ENCODE data around the gene TTBK1. TPM values are rescaled to one million over a fixed set of nuclear protein-coding genes. Genes with fewer than 3 reads are reported as not detected.
A peak's percentile ranks its signal among the peaks of the same experiment; 100 is the strongest.

Gene TTBK1
- total and polyA plus RNA-seq, 4 experiments from 2014 or later: 0.06 TPM; not detected in 3

GRCh38 chr6:43231053-43231452 lies 12.2 kb upstream of the TTBK1 start:
- POLR2A ChIA-PET (ENCODE audit: partially characterized antibody): interaction anchor here (3.1 kb wide), 1 partner anchor 11 kb away, joined by 15 read pairs; no protein-coding TSS in a partner anchor
- CTCF ChIA-PET (ENCODE audit: partially characterized antibody): interaction anchor here (2.0 to 3.0 kb wide), 2 partner anchors 16 to 21 kb away, joined by 6 to 30 read pairs; no protein-coding TSS in a partner anchor
- peaks cover 0 to 5% of the 10 kb centered on the region in 2 donors for H3K36me3 Mint-ChIP-seq
- H3K4me1 Mint-ChIP-seq: peaks cover 17 to 34% (median 22%) of the 10 kb centered on the region in 4 donors
- no peaks in the 10 kb centered on the region for H3K9me3 Mint-ChIP-seq
- intact Hi-C loops (cut with micrococcal nuclease): no loop called here
- peak overlapping the region in 2 of 7 donors; percentile 26 to 82 for H3K27ac Mint-ChIP-seq
- Histone ChIP-seq H3K27ac (ENCODE audit: low read depth, low read length) (no peak overlapping the region), H3K4me3 (ENCODE audit: low read length in 2 of 2) (no peak overlapping the region), H3K4me1 (ENCODE audit: insufficient read depth, low read length) (peaks cover 30% of the 10 kb centered on the region), H3K9me3 (ENCODE audit: control insufficient read depth in 1 of 2, low read length in 2 of 2) (no peaks in the 10 kb centered on the region), H3K36me3 (ENCODE audit: insufficient read depth, low read length) (no peaks in the 10 kb centered on the region), H3K27me3 (ENCODE audit: insufficient read depth, low read length) (no peaks in the 10 kb centered on the region)
- no peak for DNase-seq
- peaks cover 3 to 4% of the 10 kb centered on the region in 2 donors for H3K27me3 Mint-ChIP-seq
- H3K4me3 Mint-ChIP-seq: peak overlapping the region in 6 of 8 donors; percentile 8 to 44 (median 12)

DNA sequence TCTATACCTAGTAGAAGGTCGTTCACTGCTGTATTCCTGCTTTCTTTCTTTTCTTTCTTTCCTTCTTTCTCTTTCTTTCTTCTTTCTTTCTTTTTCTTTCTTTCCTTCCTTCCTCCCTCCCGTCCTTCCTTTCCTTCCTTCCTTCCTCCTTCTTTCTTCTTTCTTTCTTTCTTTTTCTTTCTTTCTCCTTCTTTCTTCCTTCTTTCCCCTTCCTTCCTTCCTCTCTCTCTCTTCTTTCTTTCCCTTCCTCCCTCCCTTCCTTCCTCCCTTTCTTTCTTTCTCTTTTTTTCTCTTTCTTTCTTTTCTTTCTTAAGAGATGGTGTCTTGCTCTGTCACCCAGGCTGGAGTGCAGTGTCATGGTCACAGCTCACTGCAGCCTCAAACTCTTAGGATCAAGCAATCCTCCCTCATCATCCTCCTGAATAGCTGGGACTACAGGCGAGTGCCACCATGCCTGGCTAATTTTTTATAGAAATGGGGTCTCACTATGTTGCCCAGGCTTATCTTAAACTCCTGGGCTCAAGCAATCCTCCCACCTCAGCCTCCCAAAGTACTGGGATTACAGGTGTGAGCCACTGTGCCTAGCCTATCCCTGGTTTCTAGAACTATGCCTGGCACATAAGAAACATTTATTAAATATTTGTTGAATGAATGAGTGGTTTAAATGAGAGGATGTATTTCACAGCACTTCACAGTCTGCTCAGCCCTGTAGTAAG lies 11.4 kb upstream of the TTBK1 start:
- POLR2A ChIA-PET (ENCODE audit: partially characterized antibody): interaction anchor here (1.0 kb wide), 1 partner anchor 152 kb away, joined by 3 read pairs; no protein-coding TSS in a partner anchor
- Mint-ChIP-seq H3K27me3 (peaks cover 4 to 6% of the 10 kb centered on the region in 2 donors), H3K36me3 (peaks cover 0 to 5% of the 10 kb centered on the region in 2 donors), H3K4me3 (peak overlapping the region in 4 of 8 donors; percentile 10 to 44 (median 26)), H3K9me3 (no peaks in the 10 kb centered on the region), H3K27ac (peak overlapping the region in 4 of 7 donors; percentile 38 to 82 (median 78)), H3K4me1 (peaks cover 13 to 26% (median 20%) of the 10 kb centered on the region in 4 donors)
- Histone ChIP-seq H3K27ac (ENCODE audit: low read depth, low read length) (no peak overlapping the region), H3K27me3 (ENCODE audit: insufficient read depth, low read length) (no peaks in the 10 kb centered on the region), H3K4me3 (ENCODE audit: low read length in 2 of 2) (no peak overlapping the region), H3K4me1 (ENCODE audit: insufficient read depth, low read length) (peaks cover 24% of the 10 kb centered on the region), H3K36me3 (ENCODE audit: insufficient read depth, low read length) (no peaks in the 10 kb centered on the region), H3K9me3 (ENCODE audit: control insufficient read depth in 1 of 2, low read length in 2 of 2) (no peaks in the 10 kb centered on the region)
- no peak for DNase-seq
- intact Hi-C loops (cut with micrococcal nuclease): no loop called here
- CTCF ChIA-PET (ENCODE audit: partially characterized antibody): no interaction called here

DNA sequence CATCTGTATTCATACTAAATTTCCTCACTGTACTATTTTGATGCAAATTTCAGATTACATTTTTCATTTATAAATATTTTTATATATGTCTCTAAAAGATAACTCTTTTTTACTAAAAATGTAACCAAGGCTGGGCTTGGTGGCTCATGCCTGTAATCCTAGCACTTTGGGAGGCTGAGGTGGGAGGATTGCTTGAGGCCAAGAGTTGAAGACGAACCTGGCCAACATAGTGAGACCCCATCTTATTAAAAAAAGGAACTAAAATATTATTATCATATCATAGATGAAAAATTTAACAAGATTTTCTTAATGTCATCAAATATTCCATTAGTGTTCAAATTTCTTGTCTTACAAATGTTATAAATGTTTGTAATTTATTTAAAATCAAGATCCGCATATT lies 7.4 kb upstream of the TTBK1 start:
- Mint-ChIP-seq H3K27me3 (peaks cover 11 to 24% of the 10 kb centered on the region in 2 donors), H3K27ac (no peak overlapping the region), H3K36me3 (peaks cover 0 to 12% of the 10 kb centered on the region in 2 donors), H3K4me3 (no peak overlapping the region), H3K4me1 (peaks cover 0 to 4% (median 3%) of the 10 kb centered on the region in 4 donors), H3K9me3 (peaks cover 0 to 9% (median 5%) of the 10 kb centered on the region in 8 donors)
- DNase-seq: no peak
- Histone ChIP-seq H3K9me3 (ENCODE audit: control insufficient read depth in 1 of 2, low read length in 2 of 2) (no peaks in the 10 kb centered on the region), H3K27ac (ENCODE audit: low read depth, low read length) (no peak overlapping the region), H3K4me1 (ENCODE audit: insufficient read depth, low read length) (no peaks in the 10 kb centered on the region), H3K36me3 (ENCODE audit: insufficient read depth, low read length) (no peaks in the 10 kb centered on the region), H3K4me3 (ENCODE audit: low read length in 2 of 2) (no peak overlapping the region), H3K27me3 (ENCODE audit: insufficient read depth, low read length) (no peaks in the 10 kb centered on the region)
- CTCF ChIA-PET (ENCODE audit: partially characterized antibody): no interaction called here
- intact Hi-C loops (cut with micrococcal nuclease): no loop called here
- POLR2A ChIA-PET (ENCODE audit: partially characterized antibody): no interaction called here

- intact Hi-C loops (cut with micrococcal nuclease): no loop called here
- Histone ChIP-seq H3K4me1 (ENCODE audit: insufficient read depth, low read length) (no peaks in the 10 kb centered on the region), H3K36me3 (ENCODE audit: insufficient read depth, low read length) (no peaks in the 10 kb centered on the region), H3K27me3 (ENCODE audit: insufficient read depth, low read length) (peaks cover 21% of the 10 kb centered on the region), H3K4me3 (ENCODE audit: low read length in 2 of 2) (no peak overlapping the region), H3K9me3 (ENCODE audit: control insufficient read depth in 1 of 2, low read length in 2 of 2) (no peaks in the 10 kb centered on the region), H3K27ac (ENCODE audit: low read depth, low read length) (no peak overlapping the region)
- DNase-seq: no peak
- no peaks in the 10 kb centered on the region for H3K4me1 Mint-ChIP-seq
- peaks cover 21 to 34% of the 10 kb centered on the region in 2 donors for H3K27me3 Mint-ChIP-seq
- peaks cover 0 to 9% (median 5%) of the 10 kb centered on the region in 8 donors for H3K9me3 Mint-ChIP-seq
- POLR2A ChIA-PET (ENCODE audit: partially characterized antibody): no interaction called here
- H3K4me3 Mint-ChIP-seq: no peak overlapping the region
- H3K27ac Mint-ChIP-seq: no peak overlapping the region
- peaks cover 0 to 12% of the 10 kb centered on the region in 2 donors for H3K36me3 Mint-ChIP-seq
- CTCF ChIA-PET (ENCODE audit: partially characterized antibody): interaction anchor here (1.9 kb wide), 1 partner anchor 10 kb away, joined by 17 read pairs; the partner anchor contains the start of gene DNPH1
These were observed 4.2 kb upstream of the TTBK1 start for GRCh38 chr6:43239054-43239453.

GRCh38 chr6:43240950-43241349 lies 2.3 kb upstream of the TTBK1 start:
- Mint-ChIP-seq H3K9me3 (peaks cover 0 to 9% (median 5%) of the 10 kb centered on the region in 8 donors), H3K36me3 (peaks cover 0 to 12% of the 10 kb centered on the region in 2 donors), H3K27ac (no peak overlapping the region), H3K4me3 (no peak overlapping the region), H3K4me1 (peaks cover 0 to 1% (median 0%) of the 10 kb centered on the region in 4 donors), H3K27me3 (peaks cover 21 to 34% of the 10 kb centered on the region in 2 donors)
- Histone ChIP-seq H3K27ac (ENCODE audit: low read depth, low read length) (no peak overlapping the region), H3K36me3 (ENCODE audit: insufficient read depth, low read length) (no peaks in the 10 kb centered on the region), H3K4me1 (ENCODE audit: insufficient read depth, low read length) (no peaks in the 10 kb centered on the region), H3K27me3 (ENCODE audit: insufficient read depth, low read length) (peaks cover 32% of the 10 kb centered on the region), H3K4me3 (ENCODE audit: low read length in 2 of 2) (no peak overlapping the region), H3K9me3 (ENCODE audit: control insufficient read depth in 1 of 2, low read length in 2 of 2) (no peaks in the 10 kb centered on the region)
- no peak for DNase-seq
- CTCF ChIA-PET (ENCODE audit: partially characterized antibody): interaction anchor here (2.0 kb wide), 1 partner anchor 11 kb away, joined by 8 read pairs; the partner anchor contains the start of gene DNPH1
- intact Hi-C loops (cut with micrococcal nuclease): loop anchor here (10.0 kb wide), 1 partner anchor 274 kb away; the partner anchor contains the start of genes LRRC73, POLR1C and YIPF3
- POLR2A ChIA-PET (ENCODE audit: partially characterized antibody): no interaction called here

DNA sequence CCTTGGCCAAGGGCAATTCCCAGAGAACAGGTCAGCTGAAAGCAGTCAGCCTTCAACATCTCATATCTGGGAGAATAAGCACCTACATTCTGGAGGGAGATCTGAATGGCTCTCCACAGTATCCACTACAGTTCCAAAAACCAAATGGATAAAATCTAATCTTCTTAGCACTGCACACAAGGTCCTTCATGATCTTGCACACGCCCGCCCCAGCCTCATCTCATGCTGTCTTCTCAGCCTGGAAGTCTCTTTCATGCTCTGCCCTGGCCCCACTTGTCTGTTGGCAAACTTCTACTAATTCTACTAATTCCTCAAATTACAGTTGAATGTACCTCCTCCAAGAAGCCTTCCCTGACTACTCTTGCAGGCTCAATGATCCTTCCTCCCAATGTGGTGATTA lies 1.8 kb upstream of the TTBK1 start:
- Histone ChIP-seq H3K4me3 (ENCODE audit: low read length in 2 of 2) (no peak overlapping the region), H3K27me3 (ENCODE audit: insufficient read depth, low read length) (peaks cover 32% of the 10 kb centered on the region), H3K36me3 (ENCODE audit: insufficient read depth, low read length) (no peaks in the 10 kb centered on the region), H3K27ac (ENCODE audit: low read depth, low read length) (no peak overlapping the region), H3K9me3 (ENCODE audit: control insufficient read depth in 1 of 2, low read length in 2 of 2) (no peaks in the 10 kb centered on the region), H3K4me1 (ENCODE audit: insufficient read depth, low read length) (peaks cover 1% of the 10 kb centered on the region)
- peaks cover 0 to 12% of the 10 kb centered on the region in 2 donors for H3K36me3 Mint-ChIP-seq
- peaks cover 0 to 6% (median under 1%) of the 10 kb centered on the region in 4 donors for H3K4me1 Mint-ChIP-seq
- no peak overlapping the region for H3K27ac Mint-ChIP-seq
- ChIA-PET CTCF (ENCODE audit: partially characterized antibody) (interaction anchor here (2.0 kb wide), 1 partner anchor 12 kb away, joined by 8 read pairs; the partner anchor contains the start of gene DNPH1), POLR2A (ENCODE audit: partially characterized antibody) (no interaction called here)
- peaks cover 18 to 34% of the 10 kb centered on the region in 2 donors for H3K27me3 Mint-ChIP-seq
- H3K4me3 Mint-ChIP-seq: no peak overlapping the region
- intact Hi-C loops (cut with micrococcal nuclease): loop anchor here (10.0 kb wide), 1 partner anchor 273 kb away; the partner anchor contains the start of genes LRRC73, POLR1C and YIPF3
- no peak for DNase-seq
- peaks cover 0 to 9% (median 5%) of the 10 kb centered on the region in 8 donors for H3K9me3 Mint-ChIP-seq

DNA sequence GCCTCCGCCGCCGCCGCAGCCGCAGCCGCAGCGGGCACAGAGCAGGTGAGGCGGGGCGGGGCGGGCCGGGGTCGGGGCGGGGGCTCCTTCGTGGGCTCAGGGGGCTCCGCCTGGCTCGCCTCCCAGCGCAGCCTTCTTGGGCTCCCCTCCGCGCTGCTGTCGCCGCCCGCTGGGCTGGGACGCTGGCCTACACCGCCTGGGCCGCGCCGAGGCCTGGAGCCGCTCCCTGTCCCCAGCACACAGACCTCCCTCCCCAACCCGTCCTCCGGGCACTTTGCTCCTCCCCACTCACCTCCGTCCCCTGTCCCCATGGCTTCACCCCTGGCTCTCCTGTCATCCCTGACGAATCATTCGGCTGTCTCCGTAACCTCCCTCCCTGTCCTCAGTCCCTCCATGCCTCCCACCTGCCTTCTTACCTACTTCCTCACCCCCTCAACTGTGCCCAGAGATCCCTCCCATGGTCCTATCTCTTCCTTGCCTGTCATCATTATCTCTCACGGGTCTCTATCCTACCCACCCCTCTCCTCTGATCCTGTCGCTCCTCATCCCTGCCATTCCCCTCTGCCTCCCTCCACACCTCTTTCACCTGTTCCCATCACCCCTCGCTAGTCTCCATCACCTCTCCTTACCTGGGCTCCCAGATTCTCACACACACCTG lies 512 bp downstream of the TTBK1 start:
- peaks cover 32% of the 10 kb centered on the region for H3K27me3 ChIP-seq (ENCODE audit: insufficient read depth, low read length)

More for the DNA sequence above, 512 bp downstream of the TTBK1 start:
- no peak overlapping the region for H3K4me3 ChIP-seq (ENCODE audit: low read length in 2 of 2)
- H3K36me3 ChIP-seq (ENCODE audit: insufficient read depth, low read length): no peaks in the 10 kb centered on the region
- H3K27me3 Mint-ChIP-seq: peaks cover 18 to 32% of the 10 kb centered on the region in 2 donors
- H3K9me3 ChIP-seq (ENCODE audit: control insufficient read depth in 1 of 2, low read length in 2 of 2): no peaks in the 10 kb centered on the region
- POLR2A ChIA-PET (ENCODE audit: partially characterized antibody): no interaction called here
- no peak for DNase-seq
- intact Hi-C loops (cut with micrococcal nuclease): loop anchor here (10.0 kb wide), 1 partner anchor 271 kb away; the partner anchor contains the start of genes LRRC73, POLR1C and YIPF3
- no peak overlapping the region for H3K27ac ChIP-seq (ENCODE audit: low read depth, low read length)
- CTCF ChIA-PET (ENCODE audit: partially characterized antibody): no interaction called here
- no peak overlapping the region for H3K4me3 Mint-ChIP-seq
- peaks cover 0 to 5% of the 10 kb centered on the region in 2 donors for H3K36me3 Mint-ChIP-seq
- H3K9me3 Mint-ChIP-seq: peaks cover 0 to 9% (median 5%) of the 10 kb centered on the region in 8 donors
- peaks cover 12% of the 10 kb centered on the region for H3K4me1 ChIP-seq (ENCODE audit: insufficient read depth, low read length)
- H3K27ac Mint-ChIP-seq: no peak overlapping the region
- H3K4me1 Mint-ChIP-seq: peaks cover 5 to 23% (median 11%) of the 10 kb centered on the region in 4 donors

Data from CD4-positive, alpha-beta memory T cell (primary cell).